ENCODE measurements around the gene GPR146.

Gene GPR146

GRCh38 chr7:1108264-1108920 lies 64.0 kb downstream of the GPR146 start:
- no peak for DNase-seq (ENCODE audit: low spot score)
